GM04503 (cell line): ENCODE measurements around the gene ARHGEF9.
"Not testable (repeated sequence)": the region's sequence is repeated elsewhere in the genome, so short reads cannot be mapped to it uniquely, and the experiment has no call there.

Experiments
- DNase-seq: peaks from one replicate; pipeline ENCODE4 v3.0.0-alpha.2; 2012; ENCODE audit warnings: low read depth

ARHGEF9 gene

GRCh38 chrX:63658920-63659319 is 126.1 kb downstream of the ARHGEF9 start:
- DNase-seq: no peak

- peak; percentile 39 for DNase-seq
These were observed 127.2 kb downstream of the ARHGEF9 start for GRCh38 chrX:63657821-63658220.

- DNase-seq: peak; percentile 32
These were observed 128.0 kb downstream of the ARHGEF9 start for GRCh38 chrX:63656871-63657580.

- DNase-seq: no peak
These were observed 132.8 kb downstream of the ARHGEF9 start for GRCh38 chrX:63652086-63652765.

GRCh38 chrX:63645748-63646147 is 139.3 kb downstream of the ARHGEF9 start:
- DNase-seq: not testable (repeated sequence)

GRCh38 chrX:63635750-63636149 is 149.3 kb downstream of the ARHGEF9 start:
- no peak for DNase-seq

- no peak for DNase-seq
These were observed 171.4 kb downstream of the ARHGEF9 start for GRCh38 chrX:63613531-63614028.

- no peak for DNase-seq
These were observed 199.1 kb downstream of the ARHGEF9 start for GRCh38 chrX:63585936-63586335.
